ENCODE measurements around the gene HMX2.

HMX2 gene

GRCh38 chr10:123147635-123148413 lies at the start of gene HMX2:
HMX2 (plus strand) TSS chr10:123148136; CDS start chr10:123148379, 243 bp downstream.
- no peak for TF ChIP-seq CTCF (IDR thresholded peaks at IDR 0.05; ENCODE audit: low read depth, low read length)
- H3K4me3 ChIP-seq (replicated peaks in 1 of 2; ENCODE audit: low read depth in 2 of 2, low read length in 2 of 2), result no peak within 1 kb of the TSS
- no peak for DNase-seq (ENCODE audit: low read depth in 2 of 2)

- no peak for DNase-seq (ENCODE audit: low read depth in 2 of 2)
- no peak overlapping the region for H3K4me3 ChIP-seq (replicated peaks in 1 of 2; ENCODE audit: low read depth in 2 of 2, low read length in 2 of 2)
- TF ChIP-seq CTCF (IDR thresholded peaks at IDR 0.05; ENCODE audit: low read depth, low read length), result no peak
These were observed 47.7 kb upstream of the HMX2 start for GRCh38 chr10:123100030-123100762.

- DNase-seq (ENCODE audit: low read depth in 2 of 2), result no peak
- TF ChIP-seq CTCF (IDR thresholded peaks at IDR 0.05; ENCODE audit: low read depth, low read length), result no peak
- no peak overlapping the region for H3K4me3 ChIP-seq (replicated peaks in 1 of 2; ENCODE audit: low read depth in 2 of 2, low read length in 2 of 2)
These were observed 46.1 kb upstream of the HMX2 start for GRCh38 chr10:123101872-123102271.

- no peak overlapping the region for H3K4me3 ChIP-seq (replicated peaks in 1 of 2; ENCODE audit: low read depth in 2 of 2, low read length in 2 of 2)
- TF ChIP-seq CTCF (IDR thresholded peaks at IDR 0.05; ENCODE audit: low read depth, low read length), result no peak
- no peak for DNase-seq (ENCODE audit: low read depth in 2 of 2)
These were observed 45.3 kb upstream of the HMX2 start for GRCh38 chr10:123102673-123103072.

- no peak overlapping the region for H3K4me3 ChIP-seq (replicated peaks in 1 of 2; ENCODE audit: low read depth in 2 of 2, low read length in 2 of 2)
- TF ChIP-seq CTCF (IDR thresholded peaks at IDR 0.05; ENCODE audit: low read depth, low read length), result no peak
- no peak for DNase-seq (ENCODE audit: low read depth in 2 of 2)
These were observed 44.0 kb upstream of the HMX2 start for GRCh38 chr10:123103944-123104343.

GRCh38 chr10:123109466-123109865 lies 38.5 kb upstream of the HMX2 start:
- DNase-seq (ENCODE audit: low read depth in 2 of 2), result no peak
- H3K4me3 ChIP-seq (replicated peaks in 1 of 2; ENCODE audit: low read depth in 2 of 2, low read length in 2 of 2), result no peak overlapping the region
- no peak for TF ChIP-seq CTCF (IDR thresholded peaks at IDR 0.05; ENCODE audit: low read depth, low read length)
